Measurements from ENCODE around the gene OMG. TPM values are rescaled to one million over a fixed set of nuclear protein-coding genes. Genes with fewer than 3 reads are reported as not detected.
"Not testable (repeated sequence)": the region's sequence is repeated elsewhere in the genome, so short reads cannot be mapped to it uniquely, and the experiment has no call there.

The OMG gene
- total RNA-seq, 2 donors from 2014 or later, result 0.60 to 0.65 TPM

- no peak for ATAC-seq
- peaks cover 10% of the 10 kb centered on the region for H3K36me3 Mint-ChIP-seq (ENCODE audit: low read depth)
These were observed 17.7 kb upstream of the OMG start for GRCh38 chr17:31314782-31315100.

GRCh38 chr17:31313982-31314781, 17.1 kb upstream of the OMG start, which contains the start of gene EVI2B:
TSS of gene EVI2B (minus strand) at chr17:31314054. CDS start at chr17:31305609, 8,445 bp downstream.
- Mint-ChIP-seq H3K27ac (peak within 1 kb of the TSS; percentile 100), H3K36me3 (ENCODE audit: low read depth) (peaks cover 10% of the 10 kb centered on the region), H3K27me3 (no peaks in the 10 kb centered on the region), H3K4me1 (peaks cover 36% of the 10 kb centered on the region), H3K4me3 (peak within 1 kb of the TSS; percentile 93)
- peak; percentile 37 for ATAC-seq
- H3K9me3 ChIP-seq (ENCODE audit: control insufficient read depth, low read length, poor library complexity, severe bottlenecking), result no peaks in the 10 kb centered on the region
- DNase-seq, result no peak

More at GRCh38 chr17:31314782-31315100, 17.7 kb upstream of the OMG start:
- no peaks in the 10 kb centered on the region for H3K27me3 Mint-ChIP-seq
- no peak for DNase-seq
- H3K4me1 Mint-ChIP-seq, result peaks cover 35% of the 10 kb centered on the region
- H3K27ac Mint-ChIP-seq, result peak overlapping the region; percentile 100
- no peaks in the 10 kb centered on the region for H3K9me3 ChIP-seq (ENCODE audit: control insufficient read depth, low read length, poor library complexity, severe bottlenecking)
- peak overlapping the region; percentile 62 for H3K4me3 Mint-ChIP-seq

GRCh38 chr17:31312223-31312622, 15.2 kb upstream of the OMG start:
- H3K9me3 ChIP-seq (ENCODE audit: control insufficient read depth, low read length, poor library complexity, severe bottlenecking); H3K36me3 Mint-ChIP-seq (ENCODE audit: low read depth); H3K27me3 Mint-ChIP-seq; ATAC-seq: not testable (repeated sequence)
- Mint-ChIP-seq H3K4me3 (peak overlapping the region; percentile 93), H3K4me1 (peaks cover 38% of the 10 kb centered on the region), H3K27ac (peak overlapping the region; percentile 100)
- peak in 2 of 3 donors; percentile 14 to 30 for DNase-seq

- DNase-seq, result no peak
- H3K4me1 Mint-ChIP-seq, result peaks cover 40% of the 10 kb centered on the region
- H3K27ac Mint-ChIP-seq, result peak overlapping the region; percentile 100
- H3K36me3 Mint-ChIP-seq (ENCODE audit: low read depth), result peaks cover 8% of the 10 kb centered on the region
- no peaks in the 10 kb centered on the region for H3K27me3 Mint-ChIP-seq
- H3K4me3 Mint-ChIP-seq, result peak overlapping the region; percentile 93
- ATAC-seq, result no peak
- no peaks in the 10 kb centered on the region for H3K9me3 ChIP-seq (ENCODE audit: control insufficient read depth, low read length, poor library complexity, severe bottlenecking)
These were observed 14.5 kb upstream of the OMG start for GRCh38 chr17:31311526-31311925.

GRCh38 chr17:31310886-31311285, 13.8 kb upstream of the OMG start:
- Mint-ChIP-seq H3K36me3 (ENCODE audit: low read depth) (peaks cover 12% of the 10 kb centered on the region), H3K4me1 (peaks cover 46% of the 10 kb centered on the region), H3K27ac (peak overlapping the region; percentile 100), H3K4me3 (peak overlapping the region; percentile 93), H3K27me3 (no peaks in the 10 kb centered on the region)
- DNase-seq (no peak), ATAC-seq (peak; percentile 21)
- no peaks in the 10 kb centered on the region for H3K9me3 ChIP-seq (ENCODE audit: control insufficient read depth, low read length, poor library complexity, severe bottlenecking)

- H3K36me3 Mint-ChIP-seq (ENCODE audit: low read depth), result peaks cover 15% of the 10 kb centered on the region
- DNase-seq (peak; percentile 25 to 56 (median 26)), ATAC-seq (peak; percentile 74)
- no peaks in the 10 kb centered on the region for H3K27me3 Mint-ChIP-seq
- H3K4me3 Mint-ChIP-seq, result peak overlapping the region; percentile 93
- peak overlapping the region; percentile 100 for H3K27ac Mint-ChIP-seq
- H3K9me3 ChIP-seq (ENCODE audit: control insufficient read depth, low read length, poor library complexity, severe bottlenecking), result no peaks in the 10 kb centered on the region
- peaks cover 50% of the 10 kb centered on the region for H3K4me1 Mint-ChIP-seq
These were observed 13.2 kb upstream of the OMG start for GRCh38 chr17:31310260-31310659.

GRCh38 chr17:31309556-31309955, 12.5 kb upstream of the OMG start:
- peak; percentile 41 for ATAC-seq
- Mint-ChIP-seq H3K27me3 (no peaks in the 10 kb centered on the region), H3K4me1 (peaks cover 47% of the 10 kb centered on the region), H3K27ac (peak overlapping the region; percentile 100), H3K4me3 (peak overlapping the region; percentile 93), H3K36me3 (ENCODE audit: low read depth) (peaks cover 20% of the 10 kb centered on the region)
- no peaks in the 10 kb centered on the region for H3K9me3 ChIP-seq (ENCODE audit: control insufficient read depth, low read length, poor library complexity, severe bottlenecking)
- DNase-seq, result no peak

GRCh38 chr17:31308372-31309334, 11.6 kb upstream of the OMG start:
- H3K36me3 Mint-ChIP-seq (ENCODE audit: low read depth), result peaks cover 23% of the 10 kb centered on the region
- peaks cover 48% of the 10 kb centered on the region for H3K4me1 Mint-ChIP-seq

GRCh38 chr17:31307640-31308039, 10.6 kb upstream of the OMG start:
- peak overlapping the region; percentile 93 for H3K4me3 Mint-ChIP-seq
- H3K4me1 Mint-ChIP-seq, result peaks cover 48% of the 10 kb centered on the region
- H3K36me3 Mint-ChIP-seq (ENCODE audit: low read depth), result peaks cover 25% of the 10 kb centered on the region
- DNase-seq (no peak), ATAC-seq (no peak)
- H3K27me3 Mint-ChIP-seq, result no peaks in the 10 kb centered on the region
- peak overlapping the region; percentile 100 for H3K27ac Mint-ChIP-seq
- H3K9me3 ChIP-seq (ENCODE audit: control insufficient read depth, low read length, poor library complexity, severe bottlenecking), result no peaks in the 10 kb centered on the region

More at GRCh38 chr17:31308372-31309334, 11.6 kb upstream of the OMG start:
- H3K4me3 Mint-ChIP-seq, result peak overlapping the region; percentile 93
- ATAC-seq (peak; percentile 50), DNase-seq (no peak)
- H3K27me3 Mint-ChIP-seq, result no peaks in the 10 kb centered on the region
- H3K27ac Mint-ChIP-seq, result peak overlapping the region; percentile 100
- H3K9me3 ChIP-seq (ENCODE audit: control insufficient read depth, low read length, poor library complexity, severe bottlenecking), result no peaks in the 10 kb centered on the region

GRCh38 chr17:31299624-31300023, 2.6 kb upstream of the OMG start:
- Mint-ChIP-seq H3K4me3 (no peak overlapping the region), H3K36me3 (ENCODE audit: low read depth) (peaks cover 5% of the 10 kb centered on the region), H3K4me1 (peaks cover 7% of the 10 kb centered on the region), H3K27ac (no peak overlapping the region), H3K27me3 (no peaks in the 10 kb centered on the region)
- DNase-seq (no peak), ATAC-seq (no peak)
- no peaks in the 10 kb centered on the region for H3K9me3 ChIP-seq (ENCODE audit: control insufficient read depth, low read length, poor library complexity, severe bottlenecking)

GRCh38 chr17:31296142-31296541, 897 bp downstream of the OMG start:
- DNase-seq (no peak), ATAC-seq (no peak)
- no peaks in the 10 kb centered on the region for H3K36me3 Mint-ChIP-seq (ENCODE audit: low read depth)
- H3K4me3 Mint-ChIP-seq, result no peak overlapping the region
- no peaks in the 10 kb centered on the region for H3K9me3 ChIP-seq (ENCODE audit: control insufficient read depth, low read length, poor library complexity, severe bottlenecking)
- peaks cover 4% of the 10 kb centered on the region for H3K4me1 Mint-ChIP-seq
- H3K27me3 Mint-ChIP-seq, result no peaks in the 10 kb centered on the region
- no peak overlapping the region for H3K27ac Mint-ChIP-seq

- no peak for DNase-seq
- H3K9me3 ChIP-seq (ENCODE audit: control insufficient read depth, low read length, poor library complexity, severe bottlenecking), result no peaks in the 10 kb centered on the region
- no peak overlapping the region for H3K27ac Mint-ChIP-seq
- ATAC-seq, result no peak
- no peak overlapping the region for H3K4me3 Mint-ChIP-seq
- peaks cover 4% of the 10 kb centered on the region for H3K4me1 Mint-ChIP-seq
- no peaks in the 10 kb centered on the region for H3K36me3 Mint-ChIP-seq (ENCODE audit: low read depth)
- H3K27me3 Mint-ChIP-seq, result no peaks in the 10 kb centered on the region
These were observed 1.6 kb downstream of the OMG start for GRCh38 chr17:31295489-31295871.

GRCh38 chr17:31294820-31295488, 2.1 kb downstream of the OMG start:
- ATAC-seq (no peak), DNase-seq (no peak)
- Mint-ChIP-seq H3K27ac (no peak overlapping the region), H3K27me3 (no peaks in the 10 kb centered on the region), H3K36me3 (ENCODE audit: low read depth) (no peaks in the 10 kb centered on the region), H3K4me3 (no peak overlapping the region), H3K4me1 (peaks cover 4% of the 10 kb centered on the region)
- no peaks in the 10 kb centered on the region for H3K9me3 ChIP-seq (ENCODE audit: control insufficient read depth, low read length, poor library complexity, severe bottlenecking)
